ENCODE results near the gene EXOC1. TPM values are rescaled to one million over a fixed set of nuclear protein-coding genes. Genes with fewer than 3 reads are reported as not detected.

The EXOC1 gene
- total RNA-seq, 4 donors from 2014 or later = 26.2 to 60.8 (median 43.1) TPM

- no peak for DNase-seq
- WGBS, 2 donors (ENCODE audit: low coverage in 1 of 2) = 74 to 88% methylated on average over 4 to 5 of the region's 5 CpGs
- no peaks in the 10 kb centered on the region for H3K27me3 ChIP-seq
- no peak overlapping the region for H3K4me3 ChIP-seq
- H3K36me3 ChIP-seq = peaks cover 0 to 60% (median 24%) of the 10 kb centered on the region in 4 donors
- in situ Hi-C loops (cut with MboI; ENCODE audit: low pct_ligation_motif_present in 1 of 4, low pct_unique_long_range_greater_than_20kb in 1 of 4, low sequenced_read_pairs in 3 of 4) (loop anchor here in 3 of 4 donors (25.0 kb wide), 2 partner anchors 509 to 534 kb away; partner anchors contain the start of gene SRD5A3 (in 2 of the 3)), intact Hi-C loops (cut with DNase I; ENCODE audit: low total_unique reads) (no loop called here)
- no peak overlapping the region for H3K27ac ChIP-seq
- peaks cover 0 to 11% (median 0%) of the 10 kb centered on the region in 4 donors for H3K4me1 ChIP-seq
- no peaks in the 10 kb centered on the region for H3K9me3 ChIP-seq
- TF ChIP-seq CTCF (IDR thresholded peaks at IDR 0.05) (no peak), POLR2AphosphoS5 (IDR thresholded peaks at IDR 0.05) (no peak), POLR2A (IDR thresholded peaks at IDR 0.05) (no peak), EP300 (IDR thresholded peaks at IDR 0.05; ENCODE audit: low read depth) (no peak)
These were observed 17.9 kb downstream of the EXOC1 start for GRCh38 chr4:55871299-55871800.

GRCh38 chr4:55874831-55875230 is 21.4 kb downstream of the EXOC1 start:
- H3K36me3 ChIP-seq = peaks cover 0 to 58% (median 29%) of the 10 kb centered on the region in 4 donors

GRCh38 chr4:55876387-55876786 is 22.9 kb downstream of the EXOC1 start:
- no peak overlapping the region for H3K4me3 ChIP-seq
- intact Hi-C loops (cut with DNase I; ENCODE audit: low total_unique reads) (no loop called here), in situ Hi-C loops (cut with MboI; ENCODE audit: low pct_ligation_motif_present in 1 of 4, low pct_unique_long_range_greater_than_20kb in 1 of 4, low sequenced_read_pairs in 3 of 4) (no loop called here)
- H3K9me3 ChIP-seq = no peaks in the 10 kb centered on the region
- TF ChIP-seq CTCF (IDR thresholded peaks at IDR 0.05) (no peak), EP300 (IDR thresholded peaks at IDR 0.05; ENCODE audit: low read depth) (no peak), POLR2A (IDR thresholded peaks at IDR 0.05) (no peak), POLR2AphosphoS5 (IDR thresholded peaks at IDR 0.05) (no peak)
- H3K27ac ChIP-seq = no peak overlapping the region
- H3K27me3 ChIP-seq = no peaks in the 10 kb centered on the region
- no peaks in the 10 kb centered on the region for H3K4me1 ChIP-seq
- DNase-seq = no peak
- peaks cover 0 to 55% (median 27%) of the 10 kb centered on the region in 4 donors for H3K36me3 ChIP-seq

More at GRCh38 chr4:55874831-55875230, 21.4 kb downstream of the EXOC1 start:
- in situ Hi-C loops (cut with MboI; ENCODE audit: low pct_ligation_motif_present in 1 of 4, low pct_unique_long_range_greater_than_20kb in 1 of 4, low sequenced_read_pairs in 3 of 4) (loop anchor here in 3 of 4 donors (25.0 kb wide), 2 partner anchors 513 to 538 kb away; partner anchors contain the start of gene SRD5A3 (in 2 of the 3)), intact Hi-C loops (cut with DNase I; ENCODE audit: low total_unique reads) (no loop called here)
- no peaks in the 10 kb centered on the region for H3K9me3 ChIP-seq
- H3K4me3 ChIP-seq = no peak overlapping the region
- no peaks in the 10 kb centered on the region for H3K4me1 ChIP-seq
- no peaks in the 10 kb centered on the region for H3K27me3 ChIP-seq
- no peak for DNase-seq
- no peak overlapping the region for H3K27ac ChIP-seq
- no peak for TF ChIP-seq EP300 (IDR thresholded peaks at IDR 0.05; ENCODE audit: low read depth)
- TF ChIP-seq POLR2AphosphoS5 (IDR thresholded peaks at IDR 0.05) = no peak
- no peak for TF ChIP-seq POLR2A (IDR thresholded peaks at IDR 0.05)
- no peak for TF ChIP-seq CTCF (IDR thresholded peaks at IDR 0.05)

GRCh38 chr4:55879224-55879623 is 25.8 kb downstream of the EXOC1 start:
- H3K27me3 ChIP-seq = no peaks in the 10 kb centered on the region
- 95 to 100% methylated on average over 2 to 3 of the region's 3 CpGs for WGBS, 2 donors (ENCODE audit: low coverage in 1 of 2)

More at GRCh38 chr4:55879224-55879623, 25.8 kb downstream of the EXOC1 start:
- in situ Hi-C loops (cut with MboI; ENCODE audit: low pct_ligation_motif_present in 1 of 4, low pct_unique_long_range_greater_than_20kb in 1 of 4, low sequenced_read_pairs in 3 of 4) = no loop called here
- Histone ChIP-seq H3K36me3 (peaks cover 0 to 45% (median 21%) of the 10 kb centered on the region in 4 donors), H3K9me3 (no peaks in the 10 kb centered on the region), H3K4me1 (no peaks in the 10 kb centered on the region), H3K4me3 (no peak overlapping the region), H3K27ac (no peak overlapping the region)
- no peak for TF ChIP-seq CTCF (IDR thresholded peaks at IDR 0.05)
- no peak for TF ChIP-seq POLR2AphosphoS5 (IDR thresholded peaks at IDR 0.05)
- no peak for TF ChIP-seq EP300 (IDR thresholded peaks at IDR 0.05; ENCODE audit: low read depth)
- TF ChIP-seq POLR2A (IDR thresholded peaks at IDR 0.05) = no peak
- intact Hi-C loops (cut with DNase I; ENCODE audit: low total_unique reads) = no loop called here
- DNase-seq = no peak

Data from transverse colon (tissue), 4 donors.